Transverse colon (tissue), 4 donors: ENCODE data around the gene ATG101.
A peak's percentile ranks its signal among the peaks of the same experiment; 100 is the strongest.

Source experiments
- EP300 ChIP-seq: sonication (generic); formaldehyde crosslinking; IDR thresholded peaks from one replicate; pipeline ENCODE4 v1.6.1; 2017; ENCODE audit warnings: antibody characterized with exemption, low read depth
- POLR2A ChIP-seq: fragments of 450-650 bp; IDR thresholded peaks from one replicate; pipeline ENCODE4 v1.6.1; 2016; ENCODE audit warnings: antibody characterized with exemption, mild to moderate bottlenecking, moderate library complexity
- POLR2AphosphoS5 ChIP-seq, 3 donors: sonication (generic); formaldehyde crosslinking; IDR thresholded peaks; one replicate each; pipeline ENCODE4 v1.6.1; 2016; ENCODE audit warnings: antibody characterized with exemption in 3 of 3
- TF ChIP-seq, protein P1 (sequence below), 5 experiments: fragments of 200-600 bp in 3 of 5; fragments of 450-650 bp in 2 of 5; sonication (generic) in 3 of 5; IDR thresholded peaks; 1 replicate in 2 of 5; 2 replicates in 3 of 5; pipeline ENCODE4 v1.5.1; 2016 to 2017; ENCODE audit warnings: antibody characterized with exemption in 5 of 5, inconsistent platforms in 3 of 5, mild to moderate bottlenecking in 2 of 5, moderate library complexity in 1 of 5

DNA sequence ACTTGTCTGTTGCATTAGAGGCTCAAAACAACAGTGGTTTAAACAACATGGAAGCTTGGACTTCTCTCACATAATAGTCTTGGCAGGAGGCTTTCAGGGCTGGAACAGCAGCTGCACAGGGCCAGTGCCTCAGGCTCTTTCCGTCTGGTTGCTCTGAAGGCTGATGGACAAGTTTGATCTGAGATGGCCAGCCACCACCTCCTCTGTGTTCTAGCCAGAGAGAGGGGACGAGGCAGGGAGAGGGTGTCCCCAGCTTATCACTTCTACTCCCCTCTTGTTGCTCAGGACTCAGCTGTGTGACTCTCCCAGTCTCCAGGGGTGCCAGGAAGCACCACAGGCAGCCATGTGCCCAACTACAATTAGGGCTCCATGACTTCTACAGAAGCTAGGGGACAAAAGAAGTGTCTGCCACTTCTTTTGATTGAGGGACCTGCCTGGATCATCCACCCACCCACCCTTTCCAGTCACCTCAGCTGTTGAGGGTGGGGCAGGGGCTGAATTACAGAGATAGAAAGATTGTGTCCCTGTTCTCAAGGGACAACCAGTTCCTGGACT, 56.3 kb downstream of the ATG101 start:
- peak; percentile 33 for TF ChIP-seq EP300
- TF ChIP-seq, protein P1, sequence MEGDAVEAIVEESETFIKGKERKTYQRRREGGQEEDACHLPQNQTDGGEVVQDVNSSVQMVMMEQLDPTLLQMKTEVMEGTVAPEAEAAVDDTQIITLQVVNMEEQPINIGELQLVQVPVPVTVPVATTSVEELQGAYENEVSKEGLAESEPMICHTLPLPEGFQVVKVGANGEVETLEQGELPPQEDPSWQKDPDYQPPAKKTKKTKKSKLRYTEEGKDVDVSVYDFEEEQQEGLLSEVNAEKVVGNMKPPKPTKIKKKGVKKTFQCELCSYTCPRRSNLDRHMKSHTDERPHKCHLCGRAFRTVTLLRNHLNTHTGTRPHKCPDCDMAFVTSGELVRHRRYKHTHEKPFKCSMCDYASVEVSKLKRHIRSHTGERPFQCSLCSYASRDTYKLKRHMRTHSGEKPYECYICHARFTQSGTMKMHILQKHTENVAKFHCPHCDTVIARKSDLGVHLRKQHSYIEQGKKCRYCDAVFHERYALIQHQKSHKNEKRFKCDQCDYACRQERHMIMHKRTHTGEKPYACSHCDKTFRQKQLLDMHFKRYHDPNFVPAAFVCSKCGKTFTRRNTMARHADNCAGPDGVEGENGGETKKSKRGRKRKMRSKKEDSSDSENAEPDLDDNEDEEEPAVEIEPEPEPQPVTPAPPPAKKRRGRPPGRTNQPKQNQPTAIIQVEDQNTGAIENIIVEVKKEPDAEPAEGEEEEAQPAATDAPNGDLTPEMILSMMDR (IDR thresholded peaks at IDR 0.05), result no peak
- TF ChIP-seq POLR2AphosphoS5 (IDR thresholded peaks at IDR 0.05), result no peak
- TF ChIP-seq POLR2A, result no peak
